ENCODE results near the gene AP2M1.

The AP2M1 gene

GRCh38 chr3:184183679-184184078 lies 9.0 kb downstream of the AP2M1 start:
- DNase-seq, result no peak

GRCh38 chr3:184184546-184185230 lies 10.0 kb downstream of the AP2M1 start:
- DNase-seq, result no peak

- DNase-seq, result peak; percentile 98
These were observed 11.0 kb downstream of the AP2M1 start for GRCh38 chr3:184185461-184186183.

GRCh38 chr3:184186184-184186901 lies 11.7 kb downstream of the AP2M1 start, which contains the start of gene ABCF3:
ABCF3 (plus strand) TSS chr3:184186199; CDS start chr3:184186208, 9 bp downstream.
- DNase-seq, result no peak

GRCh38 chr3:184186902-184187207 lies 12.2 kb downstream of the AP2M1 start:
- DNase-seq, result no peak

GRCh38 chr3:184188080-184188479 lies 13.4 kb downstream of the AP2M1 start:
- no peak for DNase-seq

GRCh38 chr3:184189421-184189820 lies 14.8 kb downstream of the AP2M1 start:
- DNase-seq, result no peak

- DNase-seq, result no peak
These were observed 18.2 kb downstream of the AP2M1 start for GRCh38 chr3:184192889-184193288.

GRCh38 chr3:184193991-184194539 lies 19.4 kb downstream of the AP2M1 start:
- no peak for DNase-seq

- no peak for DNase-seq
These were observed 21.9 kb downstream of the AP2M1 start for GRCh38 chr3:184196536-184196935.

GRCh38 chr3:184198509-184198908 lies 23.9 kb downstream of the AP2M1 start:
- DNase-seq, result no peak

- no peak for DNase-seq
These were observed 26.2 kb downstream of the AP2M1 start for GRCh38 chr3:184200825-184201224.

GRCh38 chr3:184203526-184203925 lies 28.9 kb downstream of the AP2M1 start:
- no peak for DNase-seq

- DNase-seq, result no peak
These were observed 34.7 kb downstream of the AP2M1 start for GRCh38 chr3:184209146-184209923.

GRCh38 chr3:184211297-184211696 lies 36.6 kb downstream of the AP2M1 start:
- DNase-seq, result no peak

GRCh38 chr3:184211718-184212117 lies 37.1 kb downstream of the AP2M1 start:
- no peak for DNase-seq

GRCh38 chr3:184218814-184219213 lies 44.2 kb downstream of the AP2M1 start:
- DNase-seq, result no peak

- no peak for DNase-seq
These were observed 47.9 kb downstream of the AP2M1 start for GRCh38 chr3:184222521-184222920.

- DNase-seq, result no peak
These were observed 49.3 kb downstream of the AP2M1 start for GRCh38 chr3:184223946-184224345.

- DNase-seq, result no peak
These were observed 52.9 kb downstream of the AP2M1 start for GRCh38 chr3:184227481-184227935.

- no peak for DNase-seq
These were observed 53.9 kb downstream of the AP2M1 start for GRCh38 chr3:184228376-184229137.

Data from NCI-H446 treated with DMSO at 0.1 percent for 48 hours (cell line).